GM19193 (cell line): ENCODE results near the gene GSPT1.
"Not testable (repeated sequence)": the region's sequence is repeated elsewhere in the genome, so short reads cannot be mapped to it uniquely, and the experiment has no call there.

Experiments
- POLR2A ChIP-seq: IDR thresholded peaks from 4 replicates; pipeline ENCODE4 v1.6.1; 2011; ENCODE audit not compliant: insufficient read depth, insufficient read length; ENCODE audit errors: extremely low read depth

GSPT1 gene

DNA sequence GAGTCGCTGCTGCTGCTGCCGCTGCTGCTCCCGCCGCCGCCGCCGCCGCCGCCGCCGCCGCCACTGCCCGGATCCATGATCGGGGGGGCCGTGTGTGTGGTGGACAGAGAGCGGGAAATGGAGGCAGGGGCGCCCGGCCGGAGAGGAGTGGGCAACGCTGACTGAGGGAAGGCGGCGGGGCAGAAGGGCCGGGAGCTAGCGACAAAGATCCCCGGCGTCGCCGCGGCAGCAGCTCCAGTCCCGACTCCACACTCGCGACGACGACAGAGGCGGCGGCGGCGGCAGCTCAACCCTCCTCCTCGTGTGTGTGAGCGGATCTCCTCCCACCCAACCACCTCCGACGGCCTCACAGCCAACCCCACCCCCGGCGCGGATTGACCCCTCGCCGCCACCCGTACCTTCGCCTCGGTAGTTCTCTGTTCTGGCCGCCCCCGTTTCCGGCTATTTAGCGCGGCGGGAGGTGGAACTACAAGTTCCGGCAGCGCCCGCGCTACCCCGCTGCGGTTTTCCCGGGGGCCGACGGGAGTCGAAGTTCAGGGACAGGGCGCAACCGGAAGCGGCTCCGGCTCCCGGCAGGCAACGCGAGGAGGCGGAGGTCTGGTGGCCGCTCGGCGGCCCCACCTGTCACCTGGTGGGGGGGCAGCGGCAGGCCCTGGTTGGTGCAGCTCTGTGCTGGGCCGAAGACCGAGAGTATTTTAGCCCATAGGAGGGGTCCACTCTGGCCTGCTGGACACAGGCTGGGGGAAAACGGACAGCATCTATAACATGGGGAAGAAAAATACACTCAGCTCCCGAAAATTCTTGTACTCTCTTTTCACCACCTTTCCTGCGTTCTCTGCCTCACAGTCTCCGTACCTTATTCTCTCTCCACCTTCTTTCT is at the start of gene GSPT1:
Gene GSPT1, minus strand, starts transcription at position 313 of the 880 bp plus-strand sequence. Its CDS starts 236 bp downstream, at position 77.
- TF ChIP-seq POLR2A: peak; percentile 72

DNA sequence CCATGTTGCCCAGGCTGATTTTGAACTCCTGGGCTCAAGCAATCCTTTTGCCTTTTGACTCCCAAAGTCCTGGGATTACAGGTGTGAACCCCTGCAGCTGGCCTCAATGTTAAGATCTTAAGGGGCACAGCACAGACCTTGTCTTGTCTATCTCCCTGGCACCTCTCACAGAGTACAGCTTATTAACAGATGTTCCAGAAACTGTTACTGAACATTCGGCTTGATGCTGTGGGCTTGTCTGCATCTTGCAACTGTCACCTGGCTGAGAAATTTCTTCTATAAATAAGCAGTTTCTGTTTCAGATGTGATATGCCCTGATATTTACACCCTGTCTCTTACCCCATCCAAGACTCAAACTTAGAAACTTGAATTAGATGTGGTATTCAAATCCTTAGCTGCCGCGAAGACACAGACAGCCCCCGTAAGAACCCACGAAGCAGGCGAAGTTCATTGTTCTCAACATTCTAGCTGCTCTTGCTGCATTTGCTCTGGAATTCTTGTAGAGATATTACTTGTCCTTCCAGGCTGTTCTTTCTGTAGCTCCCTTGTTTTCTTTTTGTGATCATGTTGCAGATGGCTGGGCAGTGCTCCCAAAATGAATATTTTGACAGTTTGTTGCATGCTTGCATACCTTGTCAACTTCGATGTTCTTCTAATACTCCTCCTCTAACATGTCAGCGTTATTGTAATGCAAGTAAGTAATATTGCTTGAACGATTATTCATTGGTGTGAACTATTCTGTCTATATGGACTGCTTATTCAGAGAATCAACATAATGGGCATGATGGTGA is 49.2 kb upstream of the GSPT1 start, which contains the start of gene TNFRSF17:
Gene TNFRSF17, plus strand, starts transcription at position 450 of the 791 bp plus-strand sequence. Its CDS starts 115 bp downstream, at position 565.
- peak; percentile 57 for TF ChIP-seq POLR2A

DNA sequence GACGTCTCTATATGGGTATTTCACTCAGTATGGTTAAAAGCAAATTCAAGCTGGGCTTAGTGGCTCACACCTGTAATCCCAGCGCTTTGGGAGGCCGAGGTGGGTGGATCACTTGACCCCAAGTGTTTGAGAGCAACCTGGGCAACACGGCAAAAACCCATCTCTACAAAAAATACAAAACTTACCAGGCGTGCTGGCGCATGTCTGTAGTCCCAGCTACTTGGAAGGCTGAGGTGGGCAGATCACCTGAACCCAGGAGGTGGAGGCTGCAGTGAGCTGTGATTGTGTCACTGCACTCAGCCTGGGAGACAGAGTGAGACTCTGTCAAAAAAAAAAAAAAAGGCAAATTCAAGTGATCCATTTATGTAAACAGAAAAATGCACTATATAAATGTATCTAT is 48.0 kb upstream of the GSPT1 start:
- no peak for TF ChIP-seq POLR2A

DNA sequence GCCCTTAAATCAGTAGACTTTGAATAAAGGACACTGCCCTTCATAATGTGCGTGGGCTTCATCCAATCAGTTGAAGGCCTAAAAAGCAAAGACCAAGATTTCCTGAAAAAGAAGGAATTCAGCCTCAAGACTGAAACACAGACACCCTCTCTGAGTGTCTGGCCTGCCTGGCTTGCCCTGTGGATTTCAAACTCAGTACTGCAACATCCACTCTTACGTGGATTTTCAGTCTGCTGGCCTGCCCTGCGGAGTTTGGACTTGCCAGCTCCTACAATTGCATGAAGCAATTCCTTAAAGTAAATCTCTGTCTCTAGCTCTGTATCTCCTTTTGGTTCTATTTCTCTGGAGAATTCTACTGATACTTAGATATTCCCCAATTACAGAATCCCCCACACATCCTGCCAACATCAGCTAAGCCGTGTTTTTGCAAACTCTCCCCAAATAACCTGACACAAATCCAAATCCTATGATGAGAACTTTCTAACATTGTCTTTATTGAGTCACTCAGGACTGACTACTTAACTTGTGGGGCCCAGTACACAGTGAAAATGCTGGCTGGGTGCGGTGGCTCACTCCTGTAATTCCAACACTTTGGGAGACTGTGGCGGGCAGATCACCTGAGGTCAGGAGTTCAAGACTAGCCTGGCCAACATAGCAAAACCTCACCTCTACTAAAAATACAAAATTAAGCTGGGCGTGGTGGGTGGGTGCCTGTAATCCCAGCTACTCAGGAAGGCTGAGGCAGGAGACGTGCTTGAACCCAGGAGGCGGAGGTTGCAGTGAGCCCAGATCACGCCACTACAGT is 42.0 kb upstream of the GSPT1 start:
- TF ChIP-seq POLR2A: no peak

DNA sequence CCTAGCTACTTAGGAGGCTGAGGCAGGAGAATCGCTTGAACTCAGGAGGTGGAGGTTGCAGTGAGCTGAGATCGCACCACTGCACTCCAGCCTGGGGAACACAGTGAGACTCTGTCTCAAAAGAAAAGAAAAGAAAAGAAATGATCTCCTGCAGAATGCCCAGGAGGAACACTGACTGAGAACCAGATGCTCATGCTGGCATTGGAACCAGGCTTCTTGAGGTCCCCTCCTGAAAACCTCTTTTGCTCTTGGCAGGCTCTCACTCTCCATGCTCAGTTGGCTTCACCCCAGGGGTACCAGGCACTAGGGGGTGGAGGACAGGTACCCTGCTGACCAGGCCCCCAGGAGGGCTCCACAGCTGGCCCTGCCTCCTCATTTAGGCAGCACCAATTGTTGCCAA is 40.8 kb upstream of the GSPT1 start:
- TF ChIP-seq POLR2A: no peak

DNA sequence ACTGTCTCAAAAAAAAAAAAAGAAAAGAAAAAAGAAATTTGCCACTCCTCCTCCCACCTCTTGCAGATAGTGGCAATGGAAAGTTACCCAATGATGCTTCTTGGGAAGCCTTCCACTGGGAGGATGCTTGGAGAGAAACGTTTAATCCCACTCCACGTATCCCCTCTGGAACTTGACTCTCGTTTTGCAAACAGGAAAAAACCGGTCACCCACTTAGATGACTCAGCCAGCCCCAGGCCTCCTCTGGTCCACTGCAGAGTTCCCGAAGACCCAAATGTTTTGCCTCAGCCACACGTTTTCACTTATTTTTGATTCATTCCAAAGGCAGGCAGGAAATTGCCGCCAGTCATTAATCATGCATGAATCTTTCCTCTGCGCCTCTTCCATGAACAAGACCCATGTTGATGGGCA is 40.0 kb upstream of the GSPT1 start:
- no peak for TF ChIP-seq POLR2A

DNA sequence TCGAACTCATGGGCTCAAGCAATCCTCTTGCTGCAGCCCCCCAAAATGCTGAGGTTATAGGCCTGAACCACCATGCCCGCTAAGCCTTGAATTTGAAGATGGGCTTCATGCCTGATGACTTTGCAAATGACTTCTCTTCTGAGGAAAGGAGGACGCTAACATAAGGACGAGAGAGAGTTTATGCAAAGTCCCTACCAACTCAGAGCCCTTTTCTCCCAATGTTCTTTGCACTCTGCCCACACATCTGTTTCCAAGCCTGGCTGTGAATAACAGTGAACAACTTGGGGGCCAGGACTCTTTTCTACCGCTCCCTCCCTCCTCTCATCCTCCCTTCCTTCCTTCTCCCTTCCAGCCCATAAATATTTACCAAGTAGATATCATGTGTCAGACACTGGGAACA is 34.6 kb upstream of the GSPT1 start:
- TF ChIP-seq POLR2A: no peak

DNA sequence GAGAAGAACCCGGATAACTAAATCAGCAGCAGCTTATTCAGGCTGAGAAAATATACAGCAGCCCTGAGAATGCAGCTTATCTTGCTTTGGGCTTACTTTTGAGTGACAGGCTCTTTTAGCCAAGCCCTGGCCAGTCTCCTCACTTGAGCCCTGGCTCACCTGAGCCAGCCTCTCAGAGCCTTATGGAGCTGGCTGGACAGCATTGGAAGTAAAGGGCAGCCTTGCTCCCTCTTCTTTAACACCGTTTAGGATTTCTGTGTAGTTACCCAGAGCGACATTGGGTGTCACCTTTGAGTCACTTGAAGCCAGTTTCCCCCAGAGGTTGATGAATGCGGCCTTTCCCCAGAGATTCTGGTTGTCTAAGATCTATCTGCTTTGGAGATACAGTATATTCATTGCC is 33.8 kb upstream of the GSPT1 start:
- no peak for TF ChIP-seq POLR2A

DNA sequence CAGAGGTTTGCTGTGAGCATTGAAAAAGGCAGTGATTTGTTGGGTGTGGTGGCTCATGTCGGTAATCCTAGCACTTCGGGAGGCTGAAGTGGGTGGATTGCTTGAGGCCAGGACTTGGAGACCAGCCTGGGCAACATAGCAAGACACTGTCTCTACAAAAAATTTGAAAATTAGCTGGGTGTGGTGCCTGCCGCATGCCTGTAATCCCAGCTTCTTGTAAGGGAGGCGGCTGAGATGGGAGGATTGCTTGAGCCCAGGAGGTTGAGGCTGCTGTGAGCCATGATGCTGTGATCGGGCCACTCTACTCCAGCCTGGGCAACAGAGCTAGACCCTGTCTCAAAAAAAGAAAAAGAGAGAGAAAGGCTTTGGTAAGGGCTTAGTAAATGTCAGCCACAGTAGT is 33.1 kb upstream of the GSPT1 start:
- no peak for TF ChIP-seq POLR2A

DNA sequence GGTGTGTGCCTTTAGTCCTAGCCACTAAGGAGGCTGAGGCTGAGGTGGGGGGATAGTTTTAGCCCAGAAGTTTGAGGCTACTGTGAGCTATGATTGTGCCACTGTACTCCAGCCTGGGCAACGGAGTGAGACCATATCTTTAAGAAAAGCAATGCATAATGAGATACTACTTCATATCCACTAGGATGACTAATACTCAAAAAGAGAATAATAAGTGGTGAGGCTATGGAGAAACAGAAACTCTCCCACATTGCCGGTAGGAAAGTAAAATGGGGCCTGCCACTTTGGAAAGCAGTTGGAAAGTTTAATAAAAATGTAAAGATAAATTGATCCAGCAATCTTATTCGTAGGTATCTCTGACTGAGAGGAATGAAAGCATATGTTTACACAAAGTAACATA is 30.7 kb upstream of the GSPT1 start:
- TF ChIP-seq POLR2A: no peak

DNA sequence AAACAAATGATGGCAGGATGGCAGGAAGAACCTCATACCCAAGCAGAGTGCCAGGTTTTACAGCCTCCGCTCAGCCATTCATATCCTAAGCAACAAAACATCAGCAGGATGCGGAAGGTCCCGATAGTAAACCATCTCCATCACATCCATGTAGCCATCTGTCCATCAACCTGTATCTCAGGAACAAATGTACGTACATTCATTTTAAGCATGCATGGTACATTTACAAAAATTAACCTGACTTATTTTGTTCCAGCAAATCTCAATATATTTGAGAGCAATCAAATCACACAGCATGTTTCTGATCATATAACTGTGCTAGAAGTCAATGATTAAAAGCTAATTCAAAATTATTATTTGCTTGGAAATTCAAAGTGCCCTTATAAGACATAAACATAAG is 26.2 kb upstream of the GSPT1 start, which contains the start of gene NPIPB2:
Gene NPIPB2, minus strand, starts transcription at position 101 of the 400 bp plus-strand sequence. Its CDS starts 0 bp downstream, at position 101.
- not testable (repeated sequence) for TF ChIP-seq POLR2A

DNA sequence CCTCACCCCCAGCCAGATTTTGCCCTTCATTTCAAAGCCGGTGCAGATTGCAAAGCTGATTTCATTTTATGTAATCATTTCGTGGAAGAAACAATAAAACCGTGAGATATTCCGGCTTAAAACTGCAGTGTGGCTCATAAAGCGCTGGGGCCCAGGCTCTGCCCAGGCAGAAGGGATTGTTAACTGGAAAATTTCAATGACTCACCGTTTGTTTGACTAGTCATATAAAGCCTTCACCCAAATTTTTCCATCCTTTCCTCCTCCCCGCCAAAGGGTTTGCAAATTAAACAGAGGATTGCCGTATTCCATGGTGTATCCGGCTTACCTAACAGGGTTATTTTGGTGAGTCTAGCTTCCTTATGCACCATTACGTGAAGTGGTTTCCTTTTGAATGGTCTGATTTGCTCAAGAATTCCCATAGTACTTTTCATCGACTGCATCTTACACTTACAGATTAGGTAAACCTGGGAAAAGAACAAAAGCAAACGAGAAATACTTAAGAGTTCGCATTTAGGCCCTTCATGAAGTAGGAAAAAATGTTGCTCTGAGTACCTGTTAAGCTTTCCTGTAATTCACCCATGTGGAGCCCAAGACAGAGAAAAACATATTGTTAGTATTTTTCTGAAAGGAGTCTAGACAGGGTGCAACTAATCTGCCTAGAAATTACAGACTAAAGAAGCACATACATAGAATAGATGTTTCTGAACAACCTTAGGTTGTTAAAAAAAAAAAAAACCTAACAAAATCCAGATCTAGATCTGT is 949 bp upstream of the GSPT1 start:
- no peak for TF ChIP-seq POLR2A

DNA sequence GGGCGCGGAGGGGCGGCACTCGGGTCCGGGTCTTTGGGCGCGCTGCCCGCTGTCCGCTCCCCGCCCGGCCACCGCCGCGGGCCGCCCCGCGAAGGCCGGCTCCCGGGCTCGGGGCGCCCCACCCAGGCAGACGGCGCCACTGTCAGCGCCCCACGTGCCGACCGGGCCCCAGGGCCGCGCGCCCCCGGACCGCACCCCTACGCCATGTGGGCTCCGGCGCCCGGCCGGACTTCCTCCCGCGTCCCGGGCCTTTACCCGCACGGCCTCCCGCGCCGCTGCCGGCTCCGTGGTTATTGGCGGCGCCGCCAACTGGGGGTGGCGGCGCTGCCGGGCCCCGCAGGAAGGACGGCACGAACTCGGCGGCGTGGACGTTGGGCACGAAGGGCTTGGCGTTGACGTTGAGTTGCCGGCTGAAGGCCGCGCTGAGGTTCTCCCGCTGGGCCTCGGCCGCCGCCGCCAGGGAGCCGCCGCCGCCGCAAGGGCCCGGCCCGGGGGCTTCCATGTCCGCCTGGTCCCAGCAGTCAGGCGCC is 577 bp downstream of the GSPT1 start:
- TF ChIP-seq POLR2A: no peak
